Lower leg skin (tissue), 3 donors: Measurements from ENCODE around the gene ECE1.

Experiments
- CTCF ChIP-seq, 3 donors: fragments of 450-650 bp; IDR thresholded peaks; one replicate each; pipeline ENCODE4 v1.5.1; 2016; ENCODE audit warnings: antibody characterized with exemption in 3 of 3, mild to moderate bottlenecking in 3 of 3, moderate library complexity in 2 of 3
- POLR2A ChIP-seq, 2 donors: fragments of 450-650 bp; IDR thresholded peaks; one replicate each; pipeline ENCODE4 v1.6.1; 2016 to 2017; ENCODE audit warnings: antibody characterized with exemption in 2 of 2, mild to moderate bottlenecking in 1 of 2, moderate library complexity in 1 of 2

GRCh38 chr1:21261551-21262292 lies 28.5 kb downstream of the ECE1 start:
- TF ChIP-seq POLR2A (IDR thresholded peaks at IDR 0.05): no peak
- TF ChIP-seq CTCF (IDR thresholded peaks at IDR 0.05): no peak
